A549 treated with ZK216348 at 1 μM for 4 hours (cell line): Measurements from ENCODE around the gene TEX12. TPM values are rescaled to one million over a fixed set of nuclear protein-coding genes. Genes with fewer than 3 reads are reported as not detected.

Experiments
- total RNA-seq: library from RNA; stranded (reverse); fragments of 200-300 nt; extraction: Qiagen RNA extraction; gene quantifications from 5 replicates; pipeline ENCODE4 v1.2.3, GENCODE V29; 2022; ENCODE audit warnings: low read depth

Gene TEX12
- not detected in 5 replicates for total RNA-seq

GRCh38 chr11:112167145-112167544 is at the start of gene TEX12:
TSS of gene TEX12 (plus strand) at chr11:112167372. CDS start at chr11:112169269, 1,897 bp downstream.

GRCh38 chr11:112163875-112164685 is 3.1 kb upstream of the TEX12 start, which contains the start of gene IL18:
TSS of gene IL18 (minus strand) at chr11:112164094. CDS start at chr11:112155053, 9,041 bp downstream.

DNA sequence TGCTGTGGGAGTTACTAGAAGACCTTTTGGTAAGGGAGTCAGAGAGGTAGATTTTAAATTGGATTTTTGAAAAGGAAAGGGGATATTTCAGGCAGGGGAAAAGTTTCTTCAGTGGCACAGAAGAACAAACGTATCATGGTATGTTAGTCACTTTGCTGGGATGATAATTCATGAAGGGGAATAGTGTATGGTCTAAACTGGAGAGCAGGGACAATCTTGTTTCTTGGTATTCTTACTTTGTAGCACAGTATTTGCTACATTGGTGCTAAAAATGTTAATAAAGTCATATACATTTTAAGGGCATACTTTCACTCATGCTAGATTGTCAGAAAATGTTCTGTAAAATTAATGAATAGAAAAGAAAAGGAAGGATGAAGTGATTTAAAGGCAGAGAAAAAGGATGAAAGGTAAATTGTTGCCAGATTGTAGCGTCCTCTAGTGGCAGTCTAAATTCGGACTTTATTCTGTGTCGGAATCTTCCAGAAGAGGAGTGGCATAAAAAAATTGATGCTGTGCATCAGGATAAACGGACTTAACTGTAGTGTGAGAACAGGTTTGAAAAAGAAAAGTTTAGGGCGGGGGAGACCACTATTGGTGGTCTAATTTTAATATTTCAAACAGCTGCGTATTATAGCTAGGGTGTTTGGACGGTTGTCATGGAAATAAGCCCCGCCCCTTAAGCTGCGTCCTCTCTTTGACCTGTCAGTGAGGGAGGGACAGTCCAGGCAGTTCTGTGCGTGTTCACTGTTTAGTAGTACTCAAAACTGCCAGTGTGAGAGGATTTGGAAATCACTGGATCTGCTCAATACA is 7.8 kb downstream of the TEX12 start, which contains the start of gene BCO2:
Gene BCO2 (plus strand): TSS at position 724 of the 810 bp plus-strand sequence. CDS start 90 bp downstream, outside the sequence.

Other genes starting within 250 kb of the TEX12 start
- gene C11orf52, start 248.5 kb upstream of the TEX12 start, total RNA-seq: not detected in 5 replicates
- gene DIXDC1, start 230.0 kb upstream of the TEX12 start, total RNA-seq: 4.5 to 10.0 TPM (median 7.8 TPM) in 5 replicates
- gene DLAT, start 142.0 kb upstream of the TEX12 start, total RNA-seq: 22.0 to 37.2 TPM (median 29.2 TPM) in 5 replicates
- 0.65 to 1.8 TPM (median 1.2 TPM) in 5 replicates for gene PIH1D2, start 93.4 kb upstream of the TEX12 start, total RNA-seq
- gene NKAPD1, start 93.1 kb upstream of the TEX12 start, total RNA-seq: 14.8 to 26.3 TPM (median 15.3 TPM) in 5 replicates
- 66.5 to 77.3 TPM (median 71.1 TPM) in 5 replicates for gene TIMM8B, start 80.6 kb upstream of the TEX12 start, total RNA-seq
- gene SDHD, start 80.5 kb upstream of the TEX12 start, total RNA-seq: 65.2 to 71.1 TPM (median 66.1 TPM) in 5 replicates
- 74.9 to 108 TPM (median 92.3 TPM) in 5 replicates for gene IL18, start 3.3 kb upstream of the TEX12 start, total RNA-seq
- 0.49 to 1.9 TPM (median 1.6 TPM) in 5 replicates for gene BCO2, start 8.1 kb downstream of the TEX12 start, total RNA-seq
- gene PTS, start 59.1 kb downstream of the TEX12 start, total RNA-seq: 23.8 to 38.7 TPM (median 28.5 TPM) in 5 replicates
- gene PLET1, start 93.5 kb downstream of the TEX12 start, total RNA-seq: not detected in 5 replicates